Esophagus (tissue), 2 donors: Measurements from ENCODE around the gene BSPRY. TPM values are rescaled to one million over a fixed set of nuclear protein-coding genes. Genes with fewer than 3 reads are reported as not detected.
"Not testable (repeated sequence)": the region's sequence is repeated elsewhere in the genome, so short reads cannot be mapped to it uniquely, and the experiment has no call there.

ENCODE experiments used
- H3K27ac ChIP-seq, 2 donors: one replicate each; pipeline ENCODE4 v1.5.1; 2013; ENCODE audit warnings: low read depth in 2 of 2, mild to moderate bottlenecking in 2 of 2, inconsistent platforms in 1 of 2, low read length in 1 of 2, moderate library complexity in 1 of 2
- H3K27me3 ChIP-seq, 2 donors: one replicate each; pipeline ENCODE4 v1.6.1; 2013; ENCODE audit warnings: low read length in 2 of 2, control low read depth in 1 of 2, mild to moderate bottlenecking in 1 of 2; ENCODE audit not compliant: insufficient read depth in 2 of 2, control insufficient read depth in 1 of 2
- H3K36me3 ChIP-seq, 2 donors: one replicate each; pipeline ENCODE4 v1.6.1; 2013; ENCODE audit warnings: low read length in 1 of 2; ENCODE audit not compliant: control insufficient read depth in 2 of 2, insufficient read depth in 2 of 2
- H3K4me1 ChIP-seq, 2 donors: one replicate each; pipeline ENCODE4 v1.6.1; 2013; ENCODE audit warnings: low read length in 1 of 2; ENCODE audit not compliant: control insufficient read depth in 2 of 2, insufficient read depth in 2 of 2
- H3K4me3 ChIP-seq, 2 donors: one replicate each; pipeline ENCODE4 v1.5.1; 2013; ENCODE audit warnings: low read length in 2 of 2, mild to moderate bottlenecking in 2 of 2, low read depth in 1 of 2, moderate library complexity in 1 of 2
- H3K9me3 ChIP-seq, 2 donors: one replicate each; pipeline ENCODE4 v1.6.1; 2013; ENCODE audit warnings: mild to moderate bottlenecking in 2 of 2, low read depth in 1 of 2, low read length in 1 of 2, moderate library complexity in 1 of 2; ENCODE audit not compliant: control insufficient read depth in 2 of 2, insufficient read depth in 1 of 2
- WGBS, 2 donors: extraction: QIAGEN DNeasy Blood & Tissue Kit; methylation state at CpG; one replicate each; pipeline ENCODE4 v1.1.7; 2013; 5-methylcytosine and 5-hydroxymethylcytosine counted together
- polyA plus RNA-seq, 2 donors: library from polyadenylated mRNA; stranded (reverse); fragments of 200-250 nt; gene quantifications; one replicate each; pipeline ENCODE4 v1.2.3, GENCODE V29; 2013
- donor health status: healthy with polysubstance abuse.
- donor health status: Bipolar disorder and iron deficiency.

The BSPRY gene
- polyA plus RNA-seq, 2 donors, result 17.2 to 27.5 TPM

GRCh38 chr9:113364951-113365350 is 15.6 kb downstream of the BSPRY start:
- Histone ChIP-seq H3K27me3 (no peaks in the 10 kb centered on the region), H3K9me3 (no peaks in the 10 kb centered on the region), H3K27ac (no peak overlapping the region), H3K36me3 (peaks cover 0 to 11% of the 10 kb centered on the region in 2 donors), H3K4me1 (no peaks in the 10 kb centered on the region), H3K4me3 (no peak overlapping the region)
- WGBS, 2 donors, result 73 to 79% methylated on average over 1 of the region's 1 CpG

- 66 to 78% methylated on average over 3 of the region's 3 CpGs for WGBS, 2 donors
- H3K9me3 ChIP-seq, H3K27me3 ChIP-seq, H3K4me3 ChIP-seq, H3K27ac ChIP-seq, H3K36me3 ChIP-seq, H3K4me1 ChIP-seq: not testable (repeated sequence)
Measured at GRCh38 chr9:113365652-113366051, 16.3 kb downstream of the BSPRY start.

GRCh38 chr9:113368348-113368981 is 19.1 kb downstream of the BSPRY start:
- no peaks in the 10 kb centered on the region for H3K9me3 ChIP-seq
- H3K4me3 ChIP-seq, result no peak overlapping the region
- no peak overlapping the region for H3K27ac ChIP-seq
- H3K27me3 ChIP-seq, result no peaks in the 10 kb centered on the region
- H3K4me1 ChIP-seq, result no peaks in the 10 kb centered on the region
- peaks cover 4 to 12% of the 10 kb centered on the region in 2 donors for H3K36me3 ChIP-seq
- 90% methylated on average over 5 of the region's 5 CpGs for WGBS, 2 donors

- Histone ChIP-seq H3K4me3 (no peak overlapping the region), H3K27ac (no peak overlapping the region)
- 71 to 84% methylated on average over 13 of the region's 13 CpGs for WGBS, 2 donors
Measured at GRCh38 chr9:113368982-113369854, 19.9 kb downstream of the BSPRY start.

GRCh38 chr9:113369855-113370140 is 20.5 kb downstream of the BSPRY start:
- WGBS, 2 donors, result 76 to 86% methylated on average over 11 of the region's 11 CpGs
- Histone ChIP-seq H3K9me3 (no peaks in the 10 kb centered on the region), H3K27me3 (no peaks in the 10 kb centered on the region), H3K4me1 (no peaks in the 10 kb centered on the region), H3K27ac (no peak overlapping the region), H3K36me3 (peaks cover 12 to 22% of the 10 kb centered on the region in 2 donors), H3K4me3 (no peak overlapping the region)

More at GRCh38 chr9:113368982-113369854, 19.9 kb downstream of the BSPRY start:
- Histone ChIP-seq H3K4me1 (no peaks in the 10 kb centered on the region), H3K9me3 (no peaks in the 10 kb centered on the region), H3K36me3 (peaks cover 12 to 20% of the 10 kb centered on the region in 2 donors), H3K27me3 (no peaks in the 10 kb centered on the region)

GRCh38 chr9:113370806-113371325 is 21.5 kb downstream of the BSPRY start:
- no peak overlapping the region for H3K27ac ChIP-seq
- no peaks in the 10 kb centered on the region for H3K9me3 ChIP-seq
- no peaks in the 10 kb centered on the region for H3K4me1 ChIP-seq

GRCh38 chr9:113372059-113372458 is 22.7 kb downstream of the BSPRY start:
- H3K4me1 ChIP-seq, result no peaks in the 10 kb centered on the region

More at GRCh38 chr9:113370806-113371325, 21.5 kb downstream of the BSPRY start:
- no peaks in the 10 kb centered on the region for H3K27me3 ChIP-seq
- WGBS, 2 donors, result 62 to 67% methylated on average over 8 of the region's 8 CpGs
- peaks cover 12 to 22% of the 10 kb centered on the region in 2 donors for H3K36me3 ChIP-seq
- no peak overlapping the region for H3K4me3 ChIP-seq

GRCh38 chr9:113373256-113373655 is 23.9 kb downstream of the BSPRY start:
- Histone ChIP-seq H3K27ac (no peak overlapping the region), H3K4me3 (no peak overlapping the region), H3K4me1 (no peaks in the 10 kb centered on the region), H3K9me3 (no peaks in the 10 kb centered on the region), H3K27me3 (no peaks in the 10 kb centered on the region), H3K36me3 (peaks cover 12 to 17% of the 10 kb centered on the region in 2 donors)
- 64 to 68% methylated on average over 3 of the region's 3 CpGs for WGBS, 2 donors

More at GRCh38 chr9:113372059-113372458, 22.7 kb downstream of the BSPRY start:
- no peaks in the 10 kb centered on the region for H3K27me3 ChIP-seq
- H3K9me3 ChIP-seq, result no peaks in the 10 kb centered on the region
- H3K4me3 ChIP-seq, result no peak overlapping the region
- WGBS, 2 donors, result 82 to 85% methylated on average over 5 of the region's 5 CpGs
- H3K27ac ChIP-seq, result no peak overlapping the region
- peaks cover 12 to 17% of the 10 kb centered on the region in 2 donors for H3K36me3 ChIP-seq

GRCh38 chr9:113373676-113374392 is 24.5 kb downstream of the BSPRY start:
- whole genome bisulfite sequencing, 2 donors, result 78 to 88% methylated on average over 24 of the region's 24 CpGs
- H3K4me1 ChIP-seq, result no peaks in the 10 kb centered on the region
- peaks cover 12 to 17% of the 10 kb centered on the region in 2 donors for H3K36me3 ChIP-seq
- no peak overlapping the region for H3K27ac ChIP-seq
- no peaks in the 10 kb centered on the region for H3K9me3 ChIP-seq
- H3K4me3 ChIP-seq, result no peak overlapping the region
- no peaks in the 10 kb centered on the region for H3K27me3 ChIP-seq
